Activated CD4-positive, alpha-beta T cell treated with anti-CD3 and anti-CD28 coated beads, Interleukin-2, amount 50 U/mL, for 24 hours (primary cell): ENCODE results near the gene HS3ST4.
"Not testable (repeated sequence)": the region's sequence is repeated elsewhere in the genome, so short reads cannot be mapped to it uniquely, and the experiment has no call there.

Source experiments
- DNase-seq, 2 donors: peaks; one replicate each; pipeline ENCODE4 v3.0.0-alpha.2; 2020; ENCODE audit warnings: low read depth in 1 of 2, low spot score in 1 of 2

HS3ST4 gene

DNA sequence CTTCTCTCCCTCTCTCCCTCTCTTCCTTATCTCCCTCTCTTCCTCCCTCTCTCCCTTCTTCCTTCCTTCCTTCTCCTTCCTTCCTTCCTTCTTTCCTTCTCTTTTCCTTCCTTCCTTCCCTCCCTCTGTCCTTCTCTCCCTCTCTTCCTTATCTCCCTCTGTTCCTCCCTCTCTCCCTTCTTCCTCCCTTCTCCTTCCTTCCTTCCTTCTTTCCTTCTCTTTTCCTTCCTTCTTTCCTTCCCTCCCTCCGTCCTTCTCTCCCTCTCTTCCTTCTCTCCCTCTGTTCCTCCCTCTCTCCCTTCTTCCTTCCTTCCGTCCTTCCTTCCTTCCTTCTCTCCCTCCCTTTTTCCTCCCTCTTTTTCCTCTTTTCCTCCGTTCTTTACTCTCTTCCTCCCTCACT is 38.6 kb downstream of the HS3ST4 start:
- no peak for DNase-seq

DNA sequence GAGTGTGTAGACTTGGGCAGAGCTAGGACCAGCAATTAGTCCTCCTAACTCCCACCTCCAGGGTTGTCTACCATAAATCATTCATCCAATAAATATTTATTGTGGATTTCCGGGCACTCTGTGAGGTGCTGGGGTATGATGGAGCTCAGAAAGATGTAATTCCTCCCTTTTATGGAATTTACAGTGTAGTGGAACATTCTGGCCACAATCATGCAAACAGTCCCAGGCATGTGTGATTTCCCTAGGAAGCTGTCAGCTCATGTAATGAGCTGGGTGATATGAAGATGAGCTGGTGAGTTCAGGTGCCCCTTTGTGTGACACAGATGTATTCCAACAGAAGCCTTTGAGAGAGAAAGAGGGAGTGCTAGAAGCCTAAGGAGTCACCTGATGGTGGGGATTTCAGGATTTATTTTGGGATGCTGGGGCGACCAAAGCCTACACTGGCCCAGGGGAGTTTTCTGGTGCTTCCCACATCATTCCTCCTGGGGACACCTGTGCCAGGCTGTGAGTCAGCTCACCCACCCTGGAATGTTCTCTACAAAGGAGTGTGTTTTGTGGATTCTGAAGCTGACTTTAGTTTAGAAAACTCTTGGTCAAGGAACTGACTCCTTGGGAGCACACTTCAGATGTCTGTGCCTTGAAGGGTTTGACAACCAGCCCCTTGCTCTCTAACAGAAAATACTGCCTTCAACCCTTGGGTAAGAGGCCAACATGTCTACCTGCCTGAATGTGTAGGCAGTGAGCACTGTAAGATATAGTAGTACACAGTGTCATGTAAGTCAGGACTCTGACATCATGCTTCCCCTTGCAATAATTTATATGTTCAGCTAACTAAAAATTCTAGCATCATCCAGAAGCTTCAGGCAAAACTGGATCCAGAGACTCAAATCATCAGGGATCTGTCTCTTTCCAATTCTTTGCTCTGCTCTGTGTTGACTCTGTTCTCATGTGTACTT is 42.9 kb downstream of the HS3ST4 start:
- DNase-seq = no peak

DNA sequence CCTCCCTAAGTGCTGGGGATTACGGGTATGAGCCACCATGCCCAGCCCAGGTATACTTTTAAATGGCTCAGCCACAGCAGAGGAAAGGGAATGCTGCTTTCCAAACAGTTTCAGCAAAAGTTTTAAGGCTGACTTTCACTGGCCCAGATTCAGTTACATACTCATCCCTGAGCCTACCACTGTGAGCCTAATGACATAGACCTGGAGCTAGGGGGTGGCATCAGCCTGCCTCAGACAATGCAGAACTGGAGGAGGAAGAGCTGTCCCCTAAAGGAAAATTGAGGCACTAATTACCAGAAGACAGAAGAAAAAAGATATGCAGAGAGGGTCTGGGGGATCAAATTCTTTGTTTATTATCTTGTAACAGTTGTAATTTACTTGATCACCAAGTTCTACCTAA is 43.9 kb downstream of the HS3ST4 start:
- no peak for DNase-seq

DNA sequence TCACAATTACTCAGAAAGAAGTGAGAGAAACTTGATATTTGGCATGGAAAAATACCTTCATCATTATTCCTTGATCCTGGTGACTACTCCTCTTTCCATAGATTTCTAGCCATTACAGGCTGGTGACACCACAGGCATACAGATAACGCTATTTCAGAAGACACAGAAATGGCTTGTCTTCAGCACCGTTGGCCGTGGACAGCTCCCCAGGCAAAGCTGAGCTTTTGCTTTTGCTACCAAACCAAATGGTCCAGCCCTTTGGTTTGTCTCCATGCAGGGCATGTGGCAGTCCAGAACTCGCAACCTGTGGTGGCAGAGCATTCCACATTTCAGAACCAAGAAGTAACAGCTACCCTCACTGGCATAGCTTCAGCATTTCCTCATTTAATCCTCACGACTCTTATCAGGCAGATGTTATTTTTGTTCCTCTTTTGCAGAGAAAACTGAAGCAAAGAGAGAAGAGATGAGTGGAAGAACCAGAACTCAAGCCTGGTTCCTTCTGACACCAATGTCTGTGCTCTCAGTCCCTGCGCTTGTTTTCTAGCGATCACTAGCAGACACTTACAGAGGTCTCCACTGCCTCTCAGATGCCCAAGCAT is 55.5 kb downstream of the HS3ST4 start:
- DNase-seq = no peak

DNA sequence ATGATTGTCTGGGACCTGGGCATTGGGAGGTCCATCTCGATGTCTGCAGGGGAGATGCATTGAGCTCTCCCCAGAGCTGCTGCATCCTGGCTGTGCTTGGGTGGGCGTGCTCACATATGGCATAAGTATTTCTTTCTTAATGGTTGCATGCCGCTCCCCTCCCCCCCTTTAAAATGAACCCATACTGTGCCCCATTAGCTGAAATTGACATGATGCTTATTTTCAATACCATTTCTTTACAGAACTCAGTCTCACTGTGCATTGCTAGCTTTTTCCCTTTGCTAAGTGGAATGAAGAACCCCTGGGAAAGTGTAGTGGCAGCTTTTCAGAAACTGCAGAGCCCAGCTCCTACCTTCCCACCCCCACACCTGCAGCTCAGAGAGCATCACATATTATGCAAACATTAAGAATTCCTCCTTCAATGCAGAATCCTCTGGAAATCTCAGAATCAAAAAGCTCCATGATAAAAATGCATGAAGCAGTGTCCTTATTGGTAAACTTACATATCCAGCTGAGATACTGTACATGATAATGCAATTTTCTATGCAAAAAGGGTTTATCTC is 56.4 kb downstream of the HS3ST4 start:
- no peak for DNase-seq

DNA sequence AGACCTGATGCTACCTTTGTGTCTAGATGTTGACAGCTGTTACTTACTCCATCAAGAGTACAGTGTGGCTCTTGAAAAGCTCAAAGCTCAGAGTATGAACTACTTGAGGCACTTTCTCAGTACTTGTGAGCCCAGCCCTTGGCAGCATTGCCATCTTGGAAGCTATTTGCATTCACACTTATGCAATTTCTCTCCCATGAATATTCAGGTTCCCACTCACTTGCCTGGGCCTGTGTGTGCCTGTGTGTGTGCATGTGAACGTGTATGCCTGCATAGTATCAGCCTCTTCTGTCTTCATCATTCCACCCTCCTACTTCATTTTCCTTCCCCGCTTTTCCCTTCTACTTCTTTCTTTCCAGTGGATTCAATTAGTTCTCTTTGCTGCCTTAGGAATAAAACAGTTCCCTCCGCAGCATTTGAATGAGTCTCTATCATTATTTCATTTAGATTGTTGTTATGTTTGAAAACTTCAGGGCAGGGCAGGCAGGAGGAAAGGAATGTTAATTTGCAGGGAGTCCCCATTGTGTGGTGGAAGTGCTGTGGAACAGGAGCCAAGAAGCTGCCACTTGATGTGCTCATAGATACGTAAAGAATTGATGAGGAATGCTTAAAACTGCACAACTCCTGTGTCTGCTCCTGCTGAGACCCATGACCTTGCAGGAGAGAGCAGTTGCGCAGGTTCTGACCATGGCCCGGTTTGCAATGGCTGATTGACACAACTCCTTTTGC is 58.9 kb downstream of the HS3ST4 start:
- DNase-seq = no peak

DNA sequence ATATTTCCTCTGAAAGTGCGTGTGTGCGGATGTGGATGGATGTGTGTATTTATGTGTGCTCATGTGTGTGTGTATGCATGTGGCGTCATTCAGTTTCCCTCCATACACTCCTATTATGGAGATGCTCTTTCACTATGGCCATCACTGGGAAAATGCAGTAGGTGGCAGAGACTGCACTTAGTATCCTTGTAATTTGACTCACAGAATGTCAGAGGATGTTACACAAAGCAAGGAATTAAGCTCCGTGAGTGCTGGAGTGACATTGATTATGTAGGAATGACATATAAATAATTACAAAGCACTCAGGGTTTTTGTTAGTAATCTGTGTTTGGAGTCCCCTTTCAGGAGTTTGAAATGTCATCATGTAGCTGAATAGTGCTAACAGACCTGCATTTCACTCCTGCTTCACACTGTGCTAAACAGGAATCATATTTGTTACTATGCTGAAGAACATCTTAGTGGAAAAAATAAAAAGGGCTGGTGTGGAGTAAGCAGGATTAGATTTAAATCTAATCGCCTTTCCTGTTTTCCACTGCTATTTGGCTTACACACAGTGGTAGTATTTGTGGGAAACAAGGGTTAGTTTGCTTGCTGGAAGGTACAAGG is 59.6 kb downstream of the HS3ST4 start:
- no peak for DNase-seq

DNA sequence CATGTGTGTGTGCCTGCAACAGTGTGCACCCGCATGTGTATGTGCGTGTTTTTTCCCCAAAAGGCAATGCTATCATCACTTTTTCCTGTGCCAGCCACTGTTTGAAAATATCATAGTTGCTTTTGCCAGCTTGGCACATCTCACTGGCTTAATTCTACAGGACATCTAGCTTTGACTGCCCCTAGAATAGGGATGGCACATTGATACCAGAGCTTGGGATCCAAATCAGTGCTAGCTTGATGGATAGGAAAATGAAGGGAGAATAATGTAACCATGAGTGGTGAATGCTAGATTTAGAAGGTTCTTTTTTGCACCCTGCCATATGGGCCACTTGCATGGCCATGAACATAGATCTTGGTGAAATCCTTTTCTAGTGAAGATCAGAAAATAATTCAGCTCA is 72.7 kb downstream of the HS3ST4 start:
- no peak for DNase-seq

DNA sequence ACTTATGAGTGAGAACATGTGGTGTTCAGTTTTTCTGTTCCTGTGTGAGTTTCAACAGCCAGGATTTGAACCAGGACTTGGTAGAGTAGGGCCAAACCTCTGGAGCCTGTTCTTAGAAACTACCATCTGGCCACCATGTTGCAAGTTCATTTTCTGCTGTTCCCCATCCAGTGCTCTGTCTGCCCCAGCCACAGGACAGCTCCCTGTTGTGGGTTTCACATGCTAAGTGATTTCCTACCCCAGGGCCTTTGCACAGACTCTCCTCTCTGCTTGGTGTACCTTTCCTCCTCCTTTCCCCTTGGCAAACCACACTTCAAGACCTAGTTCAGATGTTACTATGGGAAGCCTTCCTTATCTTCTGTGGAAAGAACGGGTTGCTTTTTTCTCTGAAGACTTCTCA is 79.5 kb downstream of the HS3ST4 start:
- no peak for DNase-seq

DNA sequence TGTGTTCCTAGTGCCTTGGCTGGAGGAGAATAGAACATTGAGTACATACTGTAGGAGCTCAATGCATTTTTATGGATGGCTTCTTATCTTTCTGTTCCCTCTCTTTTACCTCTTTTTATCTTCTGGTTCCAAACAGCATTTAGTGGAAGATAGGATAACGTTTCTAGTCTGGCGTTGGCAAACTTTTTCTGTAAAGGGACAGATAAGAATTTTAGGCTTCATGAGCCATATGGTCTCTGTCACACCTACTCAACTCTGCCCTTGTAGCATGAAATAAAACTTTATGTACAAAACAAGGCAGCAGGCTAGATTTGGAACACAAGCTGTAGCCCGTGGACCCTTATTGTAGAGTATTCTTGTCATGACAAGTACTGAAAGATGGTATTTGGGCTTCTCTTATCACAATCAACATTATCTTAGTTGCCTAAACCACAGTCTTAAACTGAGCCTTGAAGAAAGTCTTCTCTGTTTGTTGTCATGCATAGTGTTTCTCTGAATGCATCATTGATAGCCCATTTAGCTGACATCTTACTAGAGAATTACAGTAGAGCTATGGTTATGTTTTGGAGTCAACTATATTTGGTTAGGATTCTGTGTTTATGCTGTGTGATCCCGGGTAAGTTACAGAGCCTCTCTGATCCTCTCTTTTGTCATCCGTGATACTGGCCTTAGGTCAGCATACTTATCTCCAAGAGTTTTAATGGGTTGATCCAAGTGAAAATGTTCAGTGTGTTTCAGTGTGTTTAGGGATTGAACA is 80.2 kb downstream of the HS3ST4 start:
- DNase-seq = no peak

DNA sequence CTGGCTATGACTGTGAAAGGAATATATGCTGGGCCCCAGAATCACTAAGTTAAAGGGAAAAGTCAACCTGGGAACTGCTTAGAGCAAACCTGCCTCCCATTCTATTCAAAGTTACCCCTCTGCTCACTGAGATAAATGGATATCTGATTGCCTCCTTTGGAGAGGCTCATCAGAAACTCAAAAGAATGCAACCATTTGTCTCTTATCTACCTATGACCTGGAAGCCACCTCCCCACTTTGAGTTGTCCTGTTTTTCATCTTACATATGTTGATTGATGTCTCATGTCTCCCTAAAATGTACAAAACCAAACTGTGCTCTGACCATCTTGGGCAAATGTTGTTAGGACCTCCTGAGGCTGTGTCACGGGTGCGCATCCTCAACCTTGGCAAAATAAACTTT is 84.5 kb downstream of the HS3ST4 start:
- DNase-seq = not testable (repeated sequence)

DNA sequence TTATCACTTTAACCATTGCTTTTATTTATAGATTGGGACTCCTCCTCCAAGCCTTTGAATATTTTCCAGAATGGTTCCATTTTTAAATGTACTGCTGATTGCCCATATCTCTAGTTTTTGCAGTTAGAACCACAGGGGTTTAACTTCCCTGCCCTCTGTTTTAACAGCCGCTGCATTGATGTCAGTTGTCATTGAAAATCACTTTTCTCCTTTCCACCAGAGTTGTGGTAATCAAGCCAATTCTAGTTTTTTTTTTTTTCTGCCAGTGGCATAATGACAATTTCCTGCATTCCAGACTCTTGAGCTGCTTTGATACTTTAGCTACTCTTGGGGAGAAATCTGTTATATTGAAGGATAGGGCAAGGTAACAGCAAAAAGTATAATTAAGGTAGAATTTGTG is 91.5 kb downstream of the HS3ST4 start:
- no peak for DNase-seq

DNA sequence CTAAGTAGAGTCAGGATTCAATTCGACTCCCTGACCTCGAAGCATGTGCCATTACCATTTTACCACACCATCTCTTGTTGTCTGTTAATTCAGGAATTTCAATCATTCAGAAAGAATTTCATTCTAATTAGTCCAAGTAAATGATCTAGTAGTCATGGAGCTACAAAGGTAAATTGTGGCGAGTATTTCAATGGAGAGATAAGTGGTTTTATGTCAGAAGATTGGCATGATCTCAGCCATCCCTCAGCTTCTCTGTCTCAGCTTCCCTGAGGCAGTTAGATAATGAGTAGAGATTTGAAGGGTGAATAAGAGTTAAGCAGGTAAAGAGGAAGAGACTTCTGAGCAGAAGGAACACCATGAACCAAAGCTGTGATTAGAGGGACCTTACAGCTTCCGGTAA is 93.6 kb downstream of the HS3ST4 start:
- no peak for DNase-seq

DNA sequence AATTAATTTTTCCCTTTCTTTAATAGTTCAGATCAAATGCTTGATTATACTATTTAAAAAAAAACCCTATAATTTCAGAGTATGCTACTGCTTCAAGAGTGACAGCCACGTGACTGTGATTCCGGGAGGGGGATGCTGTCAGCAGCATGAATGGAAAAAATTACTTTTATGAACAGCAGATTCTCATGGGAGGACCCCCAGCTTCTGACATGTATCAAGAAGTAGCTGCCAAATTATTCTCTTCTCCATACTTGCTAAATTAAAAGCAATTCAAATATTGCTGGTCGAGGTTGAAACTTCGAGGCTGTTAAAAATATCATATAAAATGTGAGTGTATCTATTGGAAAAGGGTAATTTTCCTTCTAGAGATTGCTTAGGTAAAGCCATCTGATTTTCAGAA is 95.0 kb downstream of the HS3ST4 start:
- DNase-seq = no peak

DNA sequence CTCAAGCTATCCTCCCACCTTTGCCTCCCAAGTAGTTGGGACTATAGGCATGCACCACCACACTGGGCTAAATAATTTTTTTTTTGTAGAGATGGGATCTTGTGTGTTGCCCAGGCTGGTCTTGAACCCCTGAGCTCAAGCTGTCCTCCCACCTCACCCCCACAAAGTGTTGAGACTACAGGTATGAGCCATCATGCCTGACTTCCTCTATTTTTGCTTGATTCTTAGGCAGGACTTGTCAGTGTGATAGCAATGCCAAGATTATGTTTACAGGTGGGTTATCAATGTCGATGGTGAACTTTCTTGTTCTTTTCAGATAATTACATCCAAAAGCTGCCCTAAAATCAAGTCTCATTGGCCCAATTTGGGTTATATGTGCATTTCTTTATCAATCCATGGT is 96.9 kb downstream of the HS3ST4 start:
- no peak for DNase-seq

DNA sequence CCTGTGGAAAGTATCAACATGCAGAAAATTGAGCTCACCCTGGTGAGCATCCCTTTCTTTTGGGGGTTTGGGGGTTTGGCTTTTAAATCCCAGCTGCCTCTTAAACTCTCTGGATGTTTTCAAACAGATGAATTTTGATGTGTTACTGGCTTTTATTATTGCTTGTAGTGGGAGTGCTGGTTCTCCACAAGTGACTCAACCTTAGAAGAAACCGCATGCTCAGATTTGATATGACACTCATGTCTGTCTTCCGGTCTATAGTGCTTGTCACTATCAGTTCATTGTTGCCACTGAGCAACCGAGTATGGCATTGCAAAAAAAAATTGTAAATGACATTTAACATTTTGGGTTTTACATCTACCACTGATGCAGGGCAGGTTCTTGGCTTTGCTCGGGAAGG is 104.5 kb downstream of the HS3ST4 start:
- DNase-seq = no peak

DNA sequence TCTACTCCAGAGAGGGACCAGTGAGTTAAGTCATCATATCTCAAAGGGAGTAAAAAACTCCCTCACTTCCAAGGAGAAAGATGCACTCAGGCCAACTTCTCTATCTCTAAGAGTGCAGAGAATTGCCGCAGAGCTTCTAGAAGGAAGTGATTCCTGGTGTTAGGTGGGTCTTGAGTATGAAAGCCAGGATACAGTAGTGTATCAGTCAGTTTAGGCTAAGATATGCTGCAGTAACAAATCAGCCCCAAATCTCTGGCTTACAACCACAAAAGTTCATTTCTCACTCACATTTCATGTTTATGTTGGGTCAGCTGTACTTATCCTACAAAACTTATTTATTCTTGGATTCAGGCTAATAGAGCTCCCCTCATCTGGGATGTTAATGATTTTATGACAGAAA is 106.3 kb downstream of the HS3ST4 start:
- DNase-seq = no peak

DNA sequence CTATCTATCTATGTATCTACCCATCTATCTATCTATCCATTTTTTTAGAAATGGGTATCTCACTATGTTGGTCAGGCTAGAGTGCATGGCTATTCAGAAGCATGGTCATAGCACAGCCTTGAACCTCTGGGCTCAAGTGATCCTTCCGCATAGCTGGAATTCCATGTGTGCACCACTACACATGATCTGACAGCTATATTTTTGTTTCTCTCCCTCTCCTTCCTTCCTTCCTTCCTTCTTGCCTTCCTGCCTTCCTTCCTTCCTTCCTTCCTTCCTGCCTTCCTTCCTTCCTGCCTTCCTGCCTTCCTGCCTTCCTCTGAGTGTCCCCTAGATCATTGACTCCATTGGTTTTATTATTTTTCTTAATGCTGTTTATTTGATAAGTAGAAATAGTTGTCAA is 108.1 kb downstream of the HS3ST4 start:
- DNase-seq = no peak

DNA sequence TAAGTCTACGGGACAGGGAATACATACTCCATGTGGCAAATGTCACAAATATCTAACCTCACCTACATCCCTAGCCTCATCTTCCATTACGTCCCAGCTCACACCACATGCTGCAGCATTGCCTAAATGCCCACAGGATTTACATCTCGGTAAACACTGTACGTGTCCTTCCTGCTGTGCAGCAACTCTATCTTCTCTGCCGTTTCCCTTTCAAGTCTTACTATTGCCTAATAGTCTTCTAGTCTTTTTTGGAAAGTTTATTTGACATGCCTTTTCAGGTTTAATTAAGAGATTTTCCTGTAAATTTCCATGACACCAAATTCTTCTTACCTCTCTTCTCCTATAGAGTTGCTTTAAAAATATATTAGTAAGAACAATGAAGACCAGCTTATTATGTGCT is 120.5 kb downstream of the HS3ST4 start:
- DNase-seq = no peak

DNA sequence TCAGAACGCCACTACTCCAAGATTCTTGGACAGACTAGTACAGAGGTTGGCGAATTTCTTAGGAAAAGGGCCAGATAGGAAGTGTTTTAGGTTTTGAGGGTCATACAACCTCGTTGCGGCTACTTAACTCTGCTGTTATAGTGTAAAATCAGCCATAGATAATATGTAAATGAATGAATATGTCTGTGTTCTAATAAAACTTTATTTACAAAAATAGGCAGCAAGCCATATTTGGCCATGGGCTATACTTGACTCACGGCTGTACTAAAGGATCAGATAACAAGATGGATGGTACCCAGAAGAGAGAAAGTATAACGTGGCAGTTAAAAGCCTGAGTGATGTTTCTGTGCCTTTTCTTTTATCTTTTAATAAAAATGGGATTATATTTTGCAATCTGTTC is 125.5 kb downstream of the HS3ST4 start:
- DNase-seq = no peak

DNA sequence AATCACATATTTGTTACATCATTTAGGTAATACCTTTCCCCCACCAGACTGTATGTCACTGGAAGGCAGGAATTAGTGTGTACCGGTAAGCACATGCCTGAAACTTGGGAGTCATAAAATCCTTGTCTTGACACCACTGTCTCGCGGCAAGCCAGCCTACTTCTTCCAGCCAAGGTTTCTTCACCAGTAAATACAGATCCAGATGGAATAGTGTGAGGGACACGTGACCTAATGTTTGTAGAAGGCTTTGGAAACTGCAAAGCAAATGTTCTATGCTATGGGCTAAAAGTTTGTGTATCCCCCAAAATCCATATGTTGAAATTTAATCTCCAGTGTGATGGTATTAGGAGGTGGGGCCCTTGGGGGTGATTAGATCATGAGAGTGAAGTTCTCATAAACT is 126.1 kb downstream of the HS3ST4 start:
- no peak for DNase-seq
